ENCODE data around the gene RPP38.

Gene RPP38

GRCh38 chr10:15075421-15075820 lies 21.7 kb upstream of the RPP38 start:
- Histone ChIP-seq H3K4me1 (ENCODE audit: control insufficient read depth, insufficient read depth, low read length) (no peaks in the 10 kb centered on the region), H3K9ac (ENCODE audit: low read length) (no peak overlapping the region), H3K36me3 (ENCODE audit: control insufficient read depth, insufficient read depth, low read length) (no peaks in the 10 kb centered on the region), H3K4me3 (ENCODE audit: low read depth, low read length) (no peak overlapping the region), H3K27me3 (ENCODE audit: control insufficient read depth, insufficient read depth, low read length) (no peaks in the 10 kb centered on the region), H3K27ac (ENCODE audit: low read depth, low read length) (no peak overlapping the region), H3K9me3 (ENCODE audit: control insufficient read depth, insufficient read depth, low read depth, low read length) (peaks cover 25% of the 10 kb centered on the region)

GRCh38 chr10:15083674-15084501 lies 13.3 kb upstream of the RPP38 start:
- Histone ChIP-seq H3K4me3 (ENCODE audit: low read depth, low read length) (no peak overlapping the region), H3K9ac (ENCODE audit: low read length) (no peak overlapping the region), H3K27me3 (ENCODE audit: control insufficient read depth, insufficient read depth, low read length) (no peaks in the 10 kb centered on the region), H3K36me3 (ENCODE audit: control insufficient read depth, insufficient read depth, low read length) (no peaks in the 10 kb centered on the region), H3K4me1 (ENCODE audit: control insufficient read depth, insufficient read depth, low read length) (peaks cover 10% of the 10 kb centered on the region), H3K9me3 (ENCODE audit: control insufficient read depth, insufficient read depth, low read depth, low read length) (no peaks in the 10 kb centered on the region), H3K27ac (ENCODE audit: low read depth, low read length) (no peak overlapping the region)

GRCh38 chr10:15084502-15084922 lies 12.6 kb upstream of the RPP38 start:
- no peaks in the 10 kb centered on the region for H3K27me3 ChIP-seq (ENCODE audit: control insufficient read depth, insufficient read depth, low read length)
- no peak overlapping the region for H3K4me3 ChIP-seq (ENCODE audit: low read depth, low read length)
- no peaks in the 10 kb centered on the region for H3K9me3 ChIP-seq (ENCODE audit: control insufficient read depth, insufficient read depth, low read depth, low read length)
- no peaks in the 10 kb centered on the region for H3K36me3 ChIP-seq (ENCODE audit: control insufficient read depth, insufficient read depth, low read length)
- H3K9ac ChIP-seq (ENCODE audit: low read length): no peak overlapping the region
- no peak overlapping the region for H3K27ac ChIP-seq (ENCODE audit: low read depth, low read length)
- peaks cover 10% of the 10 kb centered on the region for H3K4me1 ChIP-seq (ENCODE audit: control insufficient read depth, insufficient read depth, low read length)

- Histone ChIP-seq H3K9ac (ENCODE audit: low read length) (peak within 1 kb of the TSS; percentile 10), H3K4me3 (ENCODE audit: low read depth, low read length) (peak within 1 kb of the TSS; percentile 65), H3K36me3 (ENCODE audit: control insufficient read depth, insufficient read depth, low read length) (no peaks in the 10 kb centered on the region), H3K9me3 (ENCODE audit: control insufficient read depth, insufficient read depth, low read depth, low read length) (no peaks in the 10 kb centered on the region), H3K27me3 (ENCODE audit: control insufficient read depth, insufficient read depth, low read length) (no peaks in the 10 kb centered on the region; the same call in 1 of the 2 replicates), H3K4me1 (ENCODE audit: control insufficient read depth, insufficient read depth, low read length) (peaks cover 10% of the 10 kb centered on the region), H3K27ac (ENCODE audit: low read depth, low read length) (no peak within 1 kb of the TSS)
These were observed 8.5 kb upstream of the RPP38 start, which contains the start of gene ACBD7 for GRCh38 chr10:15088428-15089261. Gene ACBD7, minus strand, starts transcription at chr10:15088776. Its CDS starts 48 bp downstream, at chr10:15088728.

GRCh38 chr10:15091418-15091817 lies 5.7 kb upstream of the RPP38 start:
- Histone ChIP-seq H3K9me3 (ENCODE audit: control insufficient read depth, insufficient read depth, low read depth, low read length) (no peaks in the 10 kb centered on the region), H3K36me3 (ENCODE audit: control insufficient read depth, insufficient read depth, low read length) (no peaks in the 10 kb centered on the region), H3K9ac (ENCODE audit: low read length) (no peak overlapping the region), H3K27ac (ENCODE audit: low read depth, low read length) (no peak overlapping the region), H3K27me3 (ENCODE audit: control insufficient read depth, insufficient read depth, low read length) (no peaks in the 10 kb centered on the region; the same call in 1 of the 2 replicates), H3K4me1 (ENCODE audit: control insufficient read depth, insufficient read depth, low read length) (no peaks in the 10 kb centered on the region), H3K4me3 (ENCODE audit: low read depth, low read length) (no peak overlapping the region)

- no peak overlapping the region for H3K4me3 ChIP-seq (ENCODE audit: low read depth, low read length)
- H3K27ac ChIP-seq (ENCODE audit: low read depth, low read length): no peak overlapping the region
- H3K9me3 ChIP-seq (ENCODE audit: control insufficient read depth, insufficient read depth, low read depth, low read length): no peaks in the 10 kb centered on the region
- no peak overlapping the region for H3K9ac ChIP-seq (ENCODE audit: low read length)
- H3K36me3 ChIP-seq (ENCODE audit: control insufficient read depth, insufficient read depth, low read length): no peaks in the 10 kb centered on the region
- H3K4me1 ChIP-seq (ENCODE audit: control insufficient read depth, insufficient read depth, low read length): no peaks in the 10 kb centered on the region
- no peaks in the 10 kb centered on the region; the same call in 1 of the 2 replicates for H3K27me3 ChIP-seq (ENCODE audit: control insufficient read depth, insufficient read depth, low read length)
These were observed 4.2 kb upstream of the RPP38 start for GRCh38 chr10:15092855-15093408.

- Histone ChIP-seq H3K36me3 (ENCODE audit: control insufficient read depth, insufficient read depth, low read length) (peaks cover 9% of the 10 kb centered on the region), H3K4me3 (ENCODE audit: low read depth, low read length) (peak overlapping the region; percentile 71), H3K9ac (ENCODE audit: low read length) (peak overlapping the region; percentile 94), H3K27me3 (ENCODE audit: control insufficient read depth, insufficient read depth, low read length) (no peaks in the 10 kb centered on the region), H3K9me3 (ENCODE audit: control insufficient read depth, insufficient read depth, low read depth, low read length) (no peaks in the 10 kb centered on the region), H3K27ac (ENCODE audit: low read depth, low read length) (no peak overlapping the region; the same call in 1 of the 2 replicates), H3K4me1 (ENCODE audit: control insufficient read depth, insufficient read depth, low read length) (no peaks in the 10 kb centered on the region)
These were observed 519 bp upstream of the RPP38 start for GRCh38 chr10:15096661-15097010.

GRCh38 chr10:15099886-15100285 lies 2.7 kb downstream of the RPP38 start:
- Histone ChIP-seq H3K36me3 (ENCODE audit: control insufficient read depth, insufficient read depth, low read length) (peaks cover 37% of the 10 kb centered on the region), H3K9me3 (ENCODE audit: control insufficient read depth, insufficient read depth, low read depth, low read length) (no peaks in the 10 kb centered on the region), H3K27me3 (ENCODE audit: control insufficient read depth, insufficient read depth, low read length) (no peaks in the 10 kb centered on the region), H3K27ac (ENCODE audit: low read depth, low read length) (no peak overlapping the region), H3K4me1 (ENCODE audit: control insufficient read depth, insufficient read depth, low read length) (no peaks in the 10 kb centered on the region), H3K4me3 (ENCODE audit: low read depth, low read length) (no peak overlapping the region), H3K9ac (ENCODE audit: low read length) (no peak overlapping the region)

- H3K4me1 ChIP-seq (ENCODE audit: control insufficient read depth, insufficient read depth, low read length): no peaks in the 10 kb centered on the region
- H3K27ac ChIP-seq (ENCODE audit: low read depth, low read length): no peak overlapping the region
- peaks cover 53% of the 10 kb centered on the region for H3K36me3 ChIP-seq (ENCODE audit: control insufficient read depth, insufficient read depth, low read length)
- no peaks in the 10 kb centered on the region for H3K27me3 ChIP-seq (ENCODE audit: control insufficient read depth, insufficient read depth, low read length)
- H3K9ac ChIP-seq (ENCODE audit: low read length): no peak overlapping the region
- H3K9me3 ChIP-seq (ENCODE audit: control insufficient read depth, insufficient read depth, low read depth, low read length): no peaks in the 10 kb centered on the region
- no peak overlapping the region for H3K4me3 ChIP-seq (ENCODE audit: low read depth, low read length)
These were observed 6.4 kb downstream of the RPP38 start for GRCh38 chr10:15103513-15103912.

GRCh38 chr10:15106352-15107013 lies 9.3 kb downstream of the RPP38 start:
- Histone ChIP-seq H3K4me1 (ENCODE audit: control insufficient read depth, insufficient read depth, low read length) (no peaks in the 10 kb centered on the region), H3K9ac (ENCODE audit: low read length) (no peak overlapping the region), H3K36me3 (ENCODE audit: control insufficient read depth, insufficient read depth, low read length) (peaks cover 55% of the 10 kb centered on the region), H3K27ac (ENCODE audit: low read depth, low read length) (no peak overlapping the region), H3K9me3 (ENCODE audit: control insufficient read depth, insufficient read depth, low read depth, low read length) (no peaks in the 10 kb centered on the region), H3K4me3 (ENCODE audit: low read depth, low read length) (no peak overlapping the region), H3K27me3 (ENCODE audit: control insufficient read depth, insufficient read depth, low read length) (no peaks in the 10 kb centered on the region)

Data from HUES6 (cell line).